ENCODE data around the gene CLEC2L.

The CLEC2L gene

DNA sequence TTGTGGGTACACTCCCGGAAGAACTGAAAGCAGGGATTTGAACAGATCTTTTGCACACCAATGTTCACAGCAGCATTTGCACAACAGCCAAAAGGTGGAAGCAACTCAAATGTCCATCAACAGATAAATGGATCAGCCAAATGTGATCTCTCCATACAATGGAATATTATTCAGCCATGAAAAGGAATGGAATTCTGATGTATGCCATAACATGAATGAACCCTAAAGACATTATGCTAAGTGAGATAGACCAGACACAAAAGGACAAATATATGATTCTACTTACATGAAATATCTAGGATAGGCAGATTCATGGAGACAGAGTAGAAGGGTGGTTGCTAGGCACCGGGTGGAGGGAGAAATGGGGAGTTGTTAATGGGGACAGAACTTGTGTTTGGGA is 36.7 kb downstream of the CLEC2L start:
- Mint-ChIP-seq H3K9me3 (peaks cover 3% of the 10 kb centered on the region), H3K27ac (no peak overlapping the region), H3K4me1 (no peaks in the 10 kb centered on the region), H3K4me3 (no peak overlapping the region), H3K36me3 (peaks cover 24% of the 10 kb centered on the region), H3K27me3 (peaks cover 22% of the 10 kb centered on the region)
- ATAC-seq, result no peak

DNA sequence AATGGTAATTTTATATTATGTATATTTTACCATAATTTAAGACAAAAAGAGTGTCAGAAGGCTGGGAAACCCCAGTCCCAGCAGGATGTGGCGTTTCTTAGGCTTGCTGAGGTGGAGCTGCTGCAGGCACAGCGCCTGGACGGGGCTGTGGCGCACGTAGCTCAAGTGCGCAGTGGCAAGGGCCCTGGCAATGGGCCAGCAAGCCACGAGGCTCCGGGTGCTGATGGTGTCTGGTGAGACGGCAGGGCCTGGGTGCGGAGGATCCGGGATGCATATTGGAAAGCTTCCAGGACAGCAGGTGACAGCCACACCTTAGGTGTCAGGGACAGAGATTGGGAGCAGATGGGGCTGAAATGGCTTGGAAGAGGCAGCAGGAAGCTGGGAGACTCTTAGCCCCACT is 37.2 kb downstream of the CLEC2L start:
- H3K9me3 Mint-ChIP-seq, result peaks cover 3% of the 10 kb centered on the region

GRCh38 chr7:139562491-139562890 is 39.0 kb downstream of the CLEC2L start:
- Mint-ChIP-seq H3K9me3 (peaks cover 3% of the 10 kb centered on the region), H3K27ac (no peak overlapping the region), H3K36me3 (peaks cover 24% of the 10 kb centered on the region), H3K27me3 (peaks cover 16% of the 10 kb centered on the region), H3K4me1 (no peaks in the 10 kb centered on the region), H3K4me3 (no peak overlapping the region)
- ATAC-seq, result no peak

More for the DNA sequence above, 37.2 kb downstream of the CLEC2L start:
- no peaks in the 10 kb centered on the region for H3K4me1 Mint-ChIP-seq
- H3K4me3 Mint-ChIP-seq, result no peak overlapping the region
- ATAC-seq, result no peak
- peaks cover 22% of the 10 kb centered on the region for H3K27me3 Mint-ChIP-seq
- H3K27ac Mint-ChIP-seq, result no peak overlapping the region
- peaks cover 24% of the 10 kb centered on the region for H3K36me3 Mint-ChIP-seq

- no peak for ATAC-seq
- H3K27me3 Mint-ChIP-seq, result peaks cover 13% of the 10 kb centered on the region
- no peaks in the 10 kb centered on the region for H3K4me1 Mint-ChIP-seq
- H3K4me3 Mint-ChIP-seq, result no peak overlapping the region
- H3K36me3 Mint-ChIP-seq, result peaks cover 29% of the 10 kb centered on the region
- H3K27ac Mint-ChIP-seq, result no peak overlapping the region
- peaks cover 3% of the 10 kb centered on the region for H3K9me3 Mint-ChIP-seq
These were observed 39.6 kb downstream of the CLEC2L start for GRCh38 chr7:139562961-139563565.

DNA sequence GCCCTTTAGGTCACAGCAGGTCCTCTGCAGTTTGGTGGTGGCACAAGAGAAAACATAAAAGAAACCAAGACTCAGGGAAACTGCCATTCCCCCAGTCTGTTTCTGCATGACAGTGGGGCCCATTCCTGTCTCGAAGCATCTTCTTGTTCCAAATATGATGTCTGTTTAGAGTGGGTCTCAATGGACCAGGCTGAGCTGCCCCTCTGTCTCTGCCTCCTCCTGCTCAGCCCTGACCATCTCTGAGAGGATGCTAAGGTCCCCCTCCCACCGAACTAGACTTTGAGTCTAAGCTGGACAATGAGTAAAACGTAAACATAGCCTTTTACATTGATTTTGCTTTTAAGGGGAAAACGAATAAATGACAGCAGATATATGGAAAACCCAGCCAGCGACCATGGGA is 40.4 kb downstream of the CLEC2L start:
- no peak overlapping the region for H3K27ac Mint-ChIP-seq
- peaks cover 34% of the 10 kb centered on the region for H3K36me3 Mint-ChIP-seq

DNA sequence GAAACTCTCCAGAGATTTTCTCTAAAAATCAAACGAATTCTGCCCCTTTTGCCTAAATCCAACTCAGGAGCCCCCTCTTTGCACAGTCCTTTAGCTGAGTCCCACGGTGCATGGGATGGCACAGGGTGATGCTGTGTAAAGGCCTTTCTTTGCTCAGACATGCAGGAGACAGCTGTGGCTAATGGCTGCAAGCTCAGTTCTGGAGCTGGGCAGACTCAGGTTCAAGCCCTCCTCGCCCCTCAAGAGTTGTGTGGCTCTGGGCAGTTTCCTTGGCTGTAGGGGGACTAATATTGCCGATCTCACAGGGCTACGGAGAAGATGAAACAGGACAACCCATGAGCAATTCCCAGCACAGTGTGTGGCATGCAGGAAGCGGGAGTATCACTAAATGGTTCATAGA is 42.6 kb downstream of the CLEC2L start:
- no peak overlapping the region for H3K27ac Mint-ChIP-seq
- no peak for ATAC-seq

More for the DNA sequence above, 40.4 kb downstream of the CLEC2L start:
- Mint-ChIP-seq H3K4me3 (no peak overlapping the region), H3K4me1 (no peaks in the 10 kb centered on the region), H3K27me3 (peaks cover 9% of the 10 kb centered on the region), H3K9me3 (peaks cover 3% of the 10 kb centered on the region)
- no peak for ATAC-seq

DNA sequence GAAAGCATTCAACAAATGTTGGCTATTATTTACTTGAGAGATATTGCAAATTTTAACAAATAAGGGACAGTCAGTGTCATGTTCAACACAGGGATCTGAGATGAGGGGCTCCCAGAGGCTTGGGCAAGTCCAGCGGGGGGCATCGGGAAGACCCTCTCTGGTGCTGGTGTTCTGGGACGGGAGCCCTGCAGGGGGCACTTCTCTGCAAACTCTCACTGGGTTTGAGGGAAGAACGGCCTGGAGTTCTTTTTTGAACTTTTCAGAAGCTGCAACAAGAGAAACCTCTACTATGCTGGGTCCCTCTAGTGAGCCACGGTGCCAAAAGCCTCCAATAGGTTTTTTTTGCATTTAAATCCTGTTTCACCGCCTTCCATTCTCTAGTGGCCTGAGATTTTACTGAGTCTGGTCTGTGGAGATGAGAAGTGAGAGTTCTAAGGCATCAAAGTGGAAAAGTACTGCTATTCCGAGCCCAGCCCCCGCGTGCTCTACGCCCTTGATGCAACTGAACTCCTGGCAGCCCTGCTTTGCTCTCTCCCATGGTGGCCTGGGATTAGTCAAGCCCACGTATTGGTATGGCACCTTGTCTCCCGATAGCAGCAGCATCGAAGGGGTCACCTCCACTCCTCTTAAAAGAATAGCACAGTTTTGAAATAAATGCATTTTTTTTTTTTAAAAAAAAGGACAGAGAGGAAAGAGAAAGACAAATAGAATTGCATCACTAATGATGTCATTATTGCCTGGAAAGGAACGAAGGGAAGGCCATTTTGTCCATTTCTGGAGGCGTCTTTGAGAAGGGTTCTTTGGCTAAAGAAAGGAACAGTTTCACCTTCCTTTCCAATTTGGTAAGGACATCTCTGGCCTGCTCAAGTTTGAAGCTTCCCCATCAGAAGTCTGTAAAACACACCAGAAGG is 43.5 kb downstream of the CLEC2L start:
- Mint-ChIP-seq H3K36me3 (peaks cover 35% of the 10 kb centered on the region), H3K27me3 (no peaks in the 10 kb centered on the region), H3K9me3 (no peaks in the 10 kb centered on the region), H3K4me1 (no peaks in the 10 kb centered on the region), H3K4me3 (no peak overlapping the region), H3K27ac (no peak overlapping the region)
- ATAC-seq, result no peak

More for the DNA sequence above, 42.6 kb downstream of the CLEC2L start:
- Mint-ChIP-seq H3K9me3 (no peaks in the 10 kb centered on the region), H3K4me1 (no peaks in the 10 kb centered on the region), H3K36me3 (peaks cover 27% of the 10 kb centered on the region), H3K4me3 (no peak overlapping the region), H3K27me3 (no peaks in the 10 kb centered on the region)

GRCh38 chr7:139567647-139568345 is 44.3 kb downstream of the CLEC2L start:
- H3K4me1 Mint-ChIP-seq, result no peaks in the 10 kb centered on the region
- no peak overlapping the region for H3K27ac Mint-ChIP-seq
- H3K4me3 Mint-ChIP-seq, result no peak overlapping the region
- no peak for ATAC-seq
- no peaks in the 10 kb centered on the region for H3K27me3 Mint-ChIP-seq
- H3K36me3 Mint-ChIP-seq, result peaks cover 36% of the 10 kb centered on the region
- H3K9me3 Mint-ChIP-seq, result no peaks in the 10 kb centered on the region

- no peak overlapping the region for H3K27ac Mint-ChIP-seq
- H3K36me3 Mint-ChIP-seq, result peaks cover 36% of the 10 kb centered on the region
- H3K27me3 Mint-ChIP-seq, result no peaks in the 10 kb centered on the region
- H3K9me3 Mint-ChIP-seq, result no peaks in the 10 kb centered on the region
- H3K4me1 Mint-ChIP-seq, result no peaks in the 10 kb centered on the region
- ATAC-seq, result no peak
- no peak overlapping the region for H3K4me3 Mint-ChIP-seq
These were observed 44.8 kb downstream of the CLEC2L start for GRCh38 chr7:139568346-139568675.

GRCh38 chr7:139568813-139569490 is 45.5 kb downstream of the CLEC2L start:
- no peak overlapping the region for H3K27ac Mint-ChIP-seq
- H3K4me1 Mint-ChIP-seq, result no peaks in the 10 kb centered on the region
- no peaks in the 10 kb centered on the region for H3K9me3 Mint-ChIP-seq
- H3K27me3 Mint-ChIP-seq, result no peaks in the 10 kb centered on the region
- no peak for ATAC-seq
- no peak overlapping the region for H3K4me3 Mint-ChIP-seq
- peaks cover 41% of the 10 kb centered on the region for H3K36me3 Mint-ChIP-seq

GRCh38 chr7:139570119-139570518 is 46.6 kb downstream of the CLEC2L start:
- Mint-ChIP-seq H3K27ac (no peak overlapping the region), H3K4me3 (no peak overlapping the region), H3K27me3 (no peaks in the 10 kb centered on the region), H3K36me3 (peaks cover 52% of the 10 kb centered on the region), H3K4me1 (no peaks in the 10 kb centered on the region), H3K9me3 (no peaks in the 10 kb centered on the region)
- no peak for ATAC-seq

- ATAC-seq, result no peak
- H3K9me3 Mint-ChIP-seq, result no peaks in the 10 kb centered on the region
- peaks cover 58% of the 10 kb centered on the region for H3K36me3 Mint-ChIP-seq
- no peaks in the 10 kb centered on the region for H3K27me3 Mint-ChIP-seq
- no peak overlapping the region for H3K27ac Mint-ChIP-seq
- H3K4me3 Mint-ChIP-seq, result no peak overlapping the region
- H3K4me1 Mint-ChIP-seq, result no peaks in the 10 kb centered on the region
These were observed 47.1 kb downstream of the CLEC2L start for GRCh38 chr7:139570626-139571025.

DNA sequence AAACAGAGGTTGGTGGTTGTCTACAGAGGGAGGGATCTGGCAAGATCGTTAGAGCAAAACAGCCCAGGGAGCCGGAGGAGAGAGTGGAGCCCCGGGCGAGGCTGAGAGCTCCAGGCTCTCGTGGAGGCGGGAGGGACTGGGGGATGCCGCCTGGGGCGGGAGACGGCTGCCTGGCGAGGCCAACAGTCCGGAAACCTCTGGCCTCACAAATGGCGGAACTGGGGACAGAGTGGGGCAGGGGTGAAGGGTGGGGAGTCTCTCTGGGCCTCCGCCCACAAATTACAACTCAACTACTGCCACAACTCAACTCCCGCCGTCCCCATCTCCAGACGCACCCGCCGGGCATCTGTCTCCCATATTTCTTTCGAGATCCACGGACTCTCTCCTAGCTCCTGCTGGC is 47.7 kb downstream of the CLEC2L start:
- Mint-ChIP-seq H3K36me3 (peaks cover 62% of the 10 kb centered on the region), H3K27me3 (no peaks in the 10 kb centered on the region), H3K4me3 (no peak overlapping the region), H3K9me3 (no peaks in the 10 kb centered on the region), H3K4me1 (no peaks in the 10 kb centered on the region), H3K27ac (no peak overlapping the region)
- ATAC-seq, result no peak

DNA sequence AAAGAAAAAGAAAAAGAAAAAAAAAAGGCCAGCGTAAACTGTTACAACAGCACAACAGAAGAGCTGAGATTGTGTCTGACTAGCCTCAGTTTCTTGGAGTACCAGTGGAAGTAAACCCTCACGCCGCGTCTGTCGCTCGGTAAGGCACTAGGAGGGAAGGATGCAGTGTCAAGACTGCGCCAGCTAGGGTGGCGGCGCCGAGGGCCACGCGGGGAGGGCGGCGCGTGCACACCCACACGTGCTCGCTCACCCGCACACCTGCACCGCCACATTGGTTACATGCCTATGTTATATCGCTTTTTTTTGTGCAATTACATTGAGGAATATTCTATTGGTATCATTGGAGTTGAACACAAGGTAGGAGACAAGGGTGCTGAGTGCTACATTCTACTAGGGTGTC is 48.2 kb downstream of the CLEC2L start:
- Mint-ChIP-seq H3K27ac (no peak overlapping the region), H3K36me3 (peaks cover 66% of the 10 kb centered on the region), H3K9me3 (no peaks in the 10 kb centered on the region), H3K4me3 (no peak overlapping the region), H3K27me3 (no peaks in the 10 kb centered on the region), H3K4me1 (no peaks in the 10 kb centered on the region)
- ATAC-seq, result no peak

DNA sequence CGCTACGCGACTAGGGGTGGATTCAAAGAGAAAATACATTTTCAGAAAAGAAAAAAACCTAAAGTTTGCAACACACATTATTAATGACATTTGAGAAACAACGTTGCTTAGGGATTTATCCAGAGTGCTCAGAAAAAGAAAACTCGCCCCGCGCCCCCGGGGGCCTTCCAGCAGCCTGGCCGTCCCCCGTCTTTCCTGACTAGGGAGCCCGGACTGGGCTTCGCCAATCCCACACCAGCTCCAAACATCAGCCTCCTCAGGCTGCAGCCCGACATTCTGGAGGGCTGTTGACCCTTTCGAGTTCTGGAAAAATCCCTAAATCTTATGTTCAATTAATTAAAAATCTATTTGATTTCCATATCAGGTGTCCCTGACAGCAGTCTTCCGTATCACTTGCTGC is 48.6 kb downstream of the CLEC2L start:
- H3K4me1 Mint-ChIP-seq, result no peaks in the 10 kb centered on the region
- no peaks in the 10 kb centered on the region for H3K27me3 Mint-ChIP-seq
- H3K4me3 Mint-ChIP-seq, result no peak overlapping the region
- no peaks in the 10 kb centered on the region for H3K9me3 Mint-ChIP-seq
- no peak for ATAC-seq
- H3K27ac Mint-ChIP-seq, result no peak overlapping the region
- peaks cover 67% of the 10 kb centered on the region for H3K36me3 Mint-ChIP-seq
